Testis (tissue), 2 donors: Measurements from ENCODE around the gene ANKRD28.

Experiments used
- POLR2A ChIP-seq: fragments of 450-650 bp; IDR thresholded peaks from one replicate; pipeline ENCODE4 v1.6.1; 2017; ENCODE audit warnings: antibody characterized with exemption, mild to moderate bottlenecking, moderate library complexity
- TF ChIP-seq, protein P1 (sequence below), 3 experiments: fragments of 450-650 bp in 2 of 3; fragments of 200-600 bp in 1 of 3; sonication (generic) in 1 of 3; IDR thresholded peaks; one replicate each; pipeline ENCODE4 v1.5.1; 2016 to 2019; ENCODE audit warnings: antibody characterized with exemption in 3 of 3, mild to moderate bottlenecking in 2 of 3, moderate library complexity in 1 of 3

DNA sequence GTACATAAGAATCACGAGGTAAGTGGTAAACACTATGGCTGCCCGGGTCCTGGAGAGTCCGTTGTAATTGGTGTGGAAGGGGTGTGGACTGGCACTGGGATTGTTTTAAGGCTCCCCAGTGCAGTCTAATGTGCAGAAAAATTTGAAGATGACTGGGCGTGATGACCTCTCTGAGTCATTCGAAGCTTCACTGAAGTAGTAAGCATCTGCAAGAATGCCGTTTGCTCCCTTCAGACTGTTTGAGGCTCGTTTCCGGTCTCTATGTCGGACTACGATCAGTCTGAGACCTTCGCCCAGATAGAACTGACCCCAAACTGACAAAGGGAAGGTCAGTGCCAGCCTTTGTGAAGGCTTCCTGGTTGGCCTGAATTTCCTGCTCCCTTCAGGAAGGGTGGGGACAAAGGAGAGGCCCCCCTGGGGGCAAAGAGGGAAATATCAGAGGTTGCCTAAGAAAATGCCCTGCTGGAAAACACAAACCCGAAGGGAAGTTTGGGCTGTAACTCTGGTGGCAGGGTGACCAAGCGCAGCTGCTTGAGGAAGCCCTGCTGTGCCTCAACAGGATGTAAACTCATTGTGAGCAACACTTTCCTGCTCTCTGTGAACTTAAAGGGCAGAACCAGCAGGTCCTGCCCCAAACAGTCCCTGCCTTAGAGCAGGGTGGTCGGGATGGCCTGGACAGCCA is 161.6 kb downstream of the ANKRD28 start:
- TF ChIP-seq, protein P1, sequence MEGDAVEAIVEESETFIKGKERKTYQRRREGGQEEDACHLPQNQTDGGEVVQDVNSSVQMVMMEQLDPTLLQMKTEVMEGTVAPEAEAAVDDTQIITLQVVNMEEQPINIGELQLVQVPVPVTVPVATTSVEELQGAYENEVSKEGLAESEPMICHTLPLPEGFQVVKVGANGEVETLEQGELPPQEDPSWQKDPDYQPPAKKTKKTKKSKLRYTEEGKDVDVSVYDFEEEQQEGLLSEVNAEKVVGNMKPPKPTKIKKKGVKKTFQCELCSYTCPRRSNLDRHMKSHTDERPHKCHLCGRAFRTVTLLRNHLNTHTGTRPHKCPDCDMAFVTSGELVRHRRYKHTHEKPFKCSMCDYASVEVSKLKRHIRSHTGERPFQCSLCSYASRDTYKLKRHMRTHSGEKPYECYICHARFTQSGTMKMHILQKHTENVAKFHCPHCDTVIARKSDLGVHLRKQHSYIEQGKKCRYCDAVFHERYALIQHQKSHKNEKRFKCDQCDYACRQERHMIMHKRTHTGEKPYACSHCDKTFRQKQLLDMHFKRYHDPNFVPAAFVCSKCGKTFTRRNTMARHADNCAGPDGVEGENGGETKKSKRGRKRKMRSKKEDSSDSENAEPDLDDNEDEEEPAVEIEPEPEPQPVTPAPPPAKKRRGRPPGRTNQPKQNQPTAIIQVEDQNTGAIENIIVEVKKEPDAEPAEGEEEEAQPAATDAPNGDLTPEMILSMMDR (IDR thresholded peaks at IDR 0.05) = no peak
- TF ChIP-seq POLR2A = no peak
